AG20443 (cell line): Measurements from ENCODE around the gene EPAS1.

ENCODE experiments used
- DNase-seq: peaks from one replicate; pipeline ENCODE4 v3.0.0; 2012; ENCODE audit warnings: low spot score, mixed read lengths

Gene EPAS1

DNA sequence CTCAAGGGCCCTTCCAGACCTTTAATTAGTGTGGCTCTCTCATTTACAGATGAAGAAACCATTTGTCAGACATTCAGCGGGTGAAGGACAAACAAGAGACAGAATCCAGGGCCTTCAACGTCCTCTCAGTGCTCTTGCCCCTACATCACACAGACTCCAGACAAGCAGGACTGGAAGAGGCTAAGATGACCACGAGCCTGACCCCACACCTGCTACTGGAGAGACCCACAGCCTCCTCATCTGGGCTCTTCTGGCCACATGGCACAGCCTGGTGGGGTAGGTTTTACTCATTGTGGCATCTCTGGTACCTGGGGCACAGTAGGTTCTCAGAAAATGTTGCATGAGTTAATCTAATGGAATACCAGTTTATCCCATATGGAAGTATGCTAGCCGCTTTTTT lies 112.5 kb downstream of the EPAS1 start:
- no peak for DNase-seq

DNA sequence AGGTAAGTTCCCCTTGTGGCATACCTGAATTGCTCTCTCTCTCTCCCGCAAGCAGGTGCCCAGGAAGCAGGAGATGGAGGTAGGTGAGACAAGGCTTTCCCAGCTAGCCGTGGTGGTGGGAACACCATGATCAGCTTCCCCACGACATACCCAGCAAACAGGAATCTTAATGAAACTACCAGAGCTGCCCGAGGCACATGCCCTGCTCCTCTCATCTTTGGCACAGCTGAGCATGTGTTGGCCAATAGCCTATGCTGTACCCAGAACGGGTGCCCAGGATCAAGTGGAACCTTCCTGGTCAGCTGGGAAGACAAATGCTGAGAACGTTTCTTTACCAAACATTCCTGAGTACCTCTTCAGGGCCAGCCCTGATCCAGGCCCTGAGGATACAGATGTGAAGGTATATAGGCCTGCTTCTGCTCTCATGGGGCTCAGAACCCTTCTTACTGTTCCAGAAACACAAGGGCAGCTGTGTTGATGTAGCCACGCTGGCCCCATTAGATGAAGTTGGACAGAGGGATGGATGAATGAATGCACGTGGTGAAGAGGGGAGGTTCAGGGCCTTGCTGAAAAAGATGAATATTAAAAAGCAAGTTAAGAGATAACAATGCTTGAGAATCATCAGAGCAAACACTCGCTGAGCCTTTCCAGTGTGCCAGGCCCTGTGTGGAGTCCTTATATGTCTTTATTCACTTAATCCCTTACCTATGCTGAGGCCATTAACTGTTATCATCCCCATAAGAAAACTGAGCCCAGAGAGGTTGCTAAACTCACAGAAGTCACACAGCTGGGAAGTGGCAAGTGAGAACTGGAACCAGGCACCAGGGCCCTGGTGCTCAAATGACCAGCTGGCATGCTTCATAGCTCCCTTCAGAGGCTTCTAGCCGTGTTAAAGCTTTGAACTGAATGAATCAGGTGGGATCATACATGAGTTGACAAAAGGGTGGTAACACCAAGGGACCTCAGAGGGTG lies 113.4 kb downstream of the EPAS1 start:
- DNase-seq: no peak

DNA sequence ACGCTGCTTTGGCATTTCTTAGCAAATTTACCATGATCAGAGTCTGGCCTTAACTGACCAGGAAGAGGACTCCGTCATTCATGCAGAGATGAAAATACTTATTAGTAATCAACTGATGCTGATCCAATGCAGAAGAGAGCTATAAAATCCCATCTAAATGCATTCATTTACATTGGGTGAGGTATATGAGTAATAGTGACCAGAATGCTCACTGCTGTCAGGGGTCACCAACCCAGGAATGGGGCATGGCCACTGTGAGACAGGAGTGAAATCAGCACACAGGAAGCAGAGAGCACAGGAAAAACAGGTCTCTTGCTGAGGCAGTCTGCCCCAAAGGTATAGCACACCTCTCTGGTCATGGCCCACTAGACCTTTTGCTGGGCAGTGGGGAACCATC lies 114.0 kb downstream of the EPAS1 start:
- DNase-seq: no peak

DNA sequence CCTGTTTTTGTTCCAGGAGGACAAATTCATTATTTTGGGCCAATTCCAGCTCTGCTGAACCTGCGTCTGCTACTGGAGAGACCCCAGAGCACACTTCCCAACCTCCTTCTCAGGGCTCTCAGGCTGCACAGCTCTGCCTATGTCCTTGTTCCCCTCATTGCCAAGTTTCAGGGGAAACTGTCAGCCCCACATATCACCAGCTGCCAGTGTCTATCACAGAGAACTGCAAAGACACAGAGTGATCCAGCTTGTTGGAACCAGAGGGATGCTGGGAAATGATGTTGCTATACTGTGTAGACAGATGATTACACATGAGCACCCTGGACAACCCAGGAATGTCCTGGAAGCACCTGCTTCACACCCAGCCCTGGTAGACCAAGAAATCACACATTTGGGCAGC lies 114.8 kb downstream of the EPAS1 start:
- no peak for DNase-seq

DNA sequence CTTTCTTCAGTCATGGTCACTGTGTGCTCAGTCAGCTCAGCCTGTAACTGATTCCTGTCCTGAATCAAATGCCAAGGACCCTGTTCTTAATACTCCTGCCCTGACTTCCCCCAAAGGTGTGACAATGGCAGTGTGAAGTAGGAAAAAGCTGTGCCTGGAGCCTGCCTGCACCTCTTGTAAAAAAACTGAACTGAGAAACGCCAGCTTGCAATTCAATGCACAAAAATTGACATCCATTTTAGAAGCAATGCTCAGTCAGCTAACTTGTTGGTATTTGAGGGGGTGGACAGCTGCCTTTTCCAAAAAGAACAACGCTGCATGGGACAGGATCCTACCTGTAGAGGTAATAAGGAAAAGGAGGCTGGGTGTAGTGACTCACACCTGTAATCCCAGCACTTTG lies 115.9 kb downstream of the EPAS1 start:
- DNase-seq: no peak

DNA sequence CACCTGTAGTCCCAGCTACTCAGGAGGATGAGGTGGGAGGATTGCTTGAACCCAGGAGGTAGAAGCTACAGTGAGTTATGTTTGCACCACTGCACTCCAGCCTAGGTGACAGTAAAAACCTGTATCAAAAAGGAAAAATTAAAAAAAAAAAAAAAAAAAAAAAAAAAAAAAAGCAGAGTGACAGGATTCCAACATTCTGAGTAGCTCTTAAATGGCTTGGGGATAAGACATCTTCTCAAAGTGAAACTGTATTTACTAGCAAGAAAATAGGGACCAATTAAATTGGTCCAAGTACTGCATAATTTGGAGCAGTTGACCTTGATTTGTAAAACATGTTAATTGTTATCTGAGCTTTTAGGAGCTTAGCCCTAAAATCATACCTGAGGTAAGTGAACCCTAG lies 116.4 kb downstream of the EPAS1 start:
- DNase-seq: no peak

DNA sequence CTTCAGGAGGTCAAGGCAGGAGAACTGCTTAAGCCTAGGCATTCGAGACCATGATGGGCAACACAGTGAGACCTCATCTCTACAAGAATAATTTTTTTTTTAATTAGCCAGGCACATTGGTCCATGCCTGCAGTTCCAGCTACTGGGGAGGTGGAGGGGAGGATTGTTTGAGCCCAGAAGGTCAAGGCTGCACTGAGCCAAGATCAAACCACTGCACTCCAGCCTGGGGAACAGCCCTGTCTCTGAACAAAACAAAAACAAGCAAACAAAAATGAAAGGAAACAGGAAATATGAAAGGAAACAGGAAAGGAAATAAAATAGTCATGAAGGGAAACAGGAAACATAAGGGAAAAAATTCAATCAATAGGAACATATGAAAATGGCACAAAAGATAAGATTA lies 117.5 kb downstream of the EPAS1 start:
- DNase-seq: no peak

DNA sequence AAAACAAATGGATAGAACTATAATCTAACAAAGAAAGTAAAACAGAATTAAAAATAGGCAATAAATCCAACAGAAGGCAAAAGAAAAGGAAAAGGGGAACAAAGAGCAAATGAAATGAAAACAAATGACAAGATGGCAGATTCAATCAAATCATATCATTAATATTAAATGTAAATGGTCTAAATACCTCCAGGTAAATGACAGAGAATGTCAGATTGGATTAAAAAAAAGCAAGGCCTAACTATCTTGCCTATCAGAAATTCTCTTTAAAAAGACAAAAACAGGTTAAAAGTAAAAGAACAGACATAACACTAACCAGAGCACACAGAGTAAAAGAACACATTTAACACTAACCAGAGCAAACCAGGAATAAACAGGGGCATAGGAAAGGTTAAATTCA lies 119.1 kb downstream of the EPAS1 start:
- no peak for DNase-seq

DNA sequence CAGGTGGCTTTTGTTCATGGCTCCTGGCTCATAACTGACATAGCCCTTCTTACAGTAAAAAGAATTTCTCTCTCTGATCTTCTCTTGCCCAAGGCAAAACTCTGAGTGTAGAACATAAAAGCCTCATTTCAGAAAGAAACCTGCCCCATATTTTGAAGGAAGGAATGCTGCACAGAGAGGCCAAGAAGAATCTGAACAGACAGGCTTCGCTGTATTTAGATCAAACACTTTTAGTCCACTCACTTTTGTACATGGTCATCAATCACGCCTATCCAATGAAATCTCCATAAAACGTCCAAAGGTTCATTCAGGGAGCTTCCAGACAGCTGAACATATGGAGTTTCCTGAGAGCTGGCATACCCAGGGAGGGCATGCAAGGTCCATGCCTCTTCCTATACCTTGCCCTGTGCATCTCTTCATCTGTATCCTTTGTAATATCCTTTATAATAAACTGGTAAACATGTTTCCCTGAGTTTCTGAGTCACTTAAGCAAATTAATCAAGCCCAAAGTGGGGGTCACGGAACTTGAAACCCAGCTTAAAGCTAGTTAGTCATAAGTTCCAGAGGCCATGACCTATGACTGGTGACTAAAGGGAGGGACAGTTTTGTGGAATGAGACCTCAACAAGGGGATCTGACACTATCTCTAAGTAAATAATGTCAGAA lies 119.7 kb downstream of the EPAS1 start:
- DNase-seq: no peak

DNA sequence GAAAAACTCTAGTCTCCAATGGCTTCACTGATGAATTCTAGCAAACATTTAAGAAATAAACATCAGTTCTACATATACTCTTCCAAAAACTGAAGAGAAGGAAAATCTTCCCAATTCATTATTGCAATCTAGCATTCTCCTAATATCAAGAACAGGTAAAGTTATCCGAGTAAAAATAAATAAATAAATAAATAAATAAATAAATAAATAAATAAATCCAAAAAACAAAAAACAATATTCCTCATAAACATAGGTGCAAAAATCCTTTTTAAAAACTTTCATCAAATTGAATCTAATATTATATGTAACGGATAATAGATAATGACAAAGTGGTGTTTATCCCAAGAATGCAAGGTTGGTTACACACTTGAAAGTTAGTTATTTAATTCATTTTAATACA lies 123.7 kb downstream of the EPAS1 start:
- no peak for DNase-seq

DNA sequence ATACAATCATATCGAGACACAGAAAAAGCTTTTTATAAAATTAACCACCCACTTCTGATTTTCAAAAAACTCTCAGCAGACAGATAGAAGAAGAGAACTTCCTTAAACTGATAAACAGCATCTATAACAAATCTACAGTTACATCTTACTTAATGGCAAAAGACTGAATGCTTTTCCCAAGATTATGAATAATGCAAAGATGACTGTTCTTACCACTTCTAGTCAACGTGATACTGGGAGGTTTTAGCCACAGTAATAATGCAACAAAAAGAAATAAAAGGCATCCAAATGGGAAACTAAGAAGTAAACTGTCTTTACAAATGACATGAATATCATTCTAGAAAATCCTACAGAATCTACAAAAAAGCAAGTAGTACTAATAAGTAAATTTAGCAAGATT lies 124.2 kb downstream of the EPAS1 start:
- DNase-seq: no peak

DNA sequence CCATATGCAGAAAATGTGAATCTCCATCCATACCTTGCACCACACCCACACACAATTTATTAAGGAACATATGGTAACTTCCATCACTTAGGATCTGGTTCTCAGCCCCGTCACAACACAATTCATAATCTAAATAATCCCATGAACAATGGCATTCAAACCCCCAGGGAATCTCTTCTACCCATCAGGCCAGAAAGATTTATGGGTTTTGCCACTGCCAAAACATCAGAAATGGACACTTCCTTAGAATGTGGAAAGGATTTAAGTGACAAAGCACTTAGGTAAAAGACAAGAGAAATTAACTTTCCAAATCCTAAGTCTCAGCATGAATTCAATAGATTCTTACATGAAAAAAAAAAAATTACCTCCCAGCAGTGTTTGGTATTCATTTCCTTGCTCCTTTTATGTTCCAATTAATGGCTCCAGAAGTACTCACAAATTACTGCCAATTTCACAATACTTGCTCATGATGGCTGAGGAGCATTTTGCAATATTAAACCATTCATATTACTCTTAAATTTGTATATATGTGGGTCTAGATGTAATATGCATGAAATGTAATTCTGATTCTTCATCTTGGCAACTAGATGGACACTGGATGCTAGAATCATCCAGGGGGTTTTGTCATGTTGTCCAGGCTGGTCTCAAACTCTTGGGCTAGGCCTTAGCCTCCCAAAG lies 125.6 kb downstream of the EPAS1 start:
- no peak for DNase-seq

DNA sequence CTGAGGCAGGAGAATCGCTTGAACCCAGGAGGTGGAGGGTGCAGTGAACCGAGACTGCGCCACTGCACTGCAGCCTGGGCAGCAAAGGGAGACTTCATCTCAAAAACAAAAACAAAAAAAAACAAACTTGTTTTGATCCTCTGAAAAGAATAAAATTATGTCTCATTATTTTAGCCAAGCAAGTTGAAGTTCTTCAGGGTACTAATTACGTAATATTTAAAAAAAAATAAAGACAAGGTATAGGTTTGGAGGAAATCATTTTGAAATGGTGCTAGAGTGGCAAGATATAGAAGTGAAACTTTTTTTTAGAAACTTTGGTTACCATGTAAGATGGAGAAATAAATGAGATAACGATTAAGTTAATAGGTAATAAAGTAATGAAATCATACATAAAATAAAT lies 127.7 kb downstream of the EPAS1 start:
- no peak for DNase-seq

DNA sequence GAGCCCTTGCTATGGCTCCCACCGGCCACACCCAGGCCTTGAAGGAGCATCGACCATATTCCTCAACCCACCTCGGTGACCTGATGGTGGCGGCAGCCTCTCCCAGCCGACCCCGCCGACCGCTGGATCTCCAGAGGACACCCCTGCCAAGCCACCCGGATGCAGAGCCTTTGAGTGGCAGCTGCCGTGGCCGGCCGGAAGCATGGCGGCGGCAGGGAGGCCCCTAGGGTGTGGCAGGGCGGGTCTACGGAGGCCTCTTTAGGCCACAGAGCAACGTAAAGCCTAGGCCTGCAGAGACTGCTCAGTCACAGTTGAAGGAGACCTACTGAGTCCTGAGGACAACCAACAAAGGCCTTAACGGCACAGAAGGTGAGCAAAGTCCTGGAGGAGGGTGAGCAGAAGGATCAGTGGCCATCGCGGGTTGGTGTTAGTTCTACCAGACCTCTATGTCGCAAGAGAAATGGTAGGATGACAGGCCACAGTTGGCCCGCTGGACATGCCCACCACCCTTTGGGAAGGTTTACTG lies 131.8 kb downstream of the EPAS1 start:
- no peak for DNase-seq

DNA sequence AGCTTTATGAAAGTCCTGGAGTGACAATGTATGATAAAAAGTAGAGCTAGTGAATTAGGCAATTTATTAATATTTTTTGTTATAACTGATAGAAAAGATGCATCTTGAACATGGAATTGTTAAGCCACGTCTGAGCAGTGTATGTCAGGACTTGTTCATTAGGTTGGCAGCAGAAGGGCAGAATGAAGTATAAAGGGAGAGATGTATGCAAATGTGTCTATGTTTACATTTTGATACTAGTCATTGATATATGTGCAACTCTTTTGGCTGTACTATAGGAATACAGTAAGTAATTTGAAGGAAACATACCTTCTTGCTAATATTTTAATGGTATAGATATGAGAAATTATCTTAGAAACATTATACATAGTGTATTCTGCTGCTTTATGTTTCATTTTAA lies 133.2 kb downstream of the EPAS1 start:
- DNase-seq: no peak

DNA sequence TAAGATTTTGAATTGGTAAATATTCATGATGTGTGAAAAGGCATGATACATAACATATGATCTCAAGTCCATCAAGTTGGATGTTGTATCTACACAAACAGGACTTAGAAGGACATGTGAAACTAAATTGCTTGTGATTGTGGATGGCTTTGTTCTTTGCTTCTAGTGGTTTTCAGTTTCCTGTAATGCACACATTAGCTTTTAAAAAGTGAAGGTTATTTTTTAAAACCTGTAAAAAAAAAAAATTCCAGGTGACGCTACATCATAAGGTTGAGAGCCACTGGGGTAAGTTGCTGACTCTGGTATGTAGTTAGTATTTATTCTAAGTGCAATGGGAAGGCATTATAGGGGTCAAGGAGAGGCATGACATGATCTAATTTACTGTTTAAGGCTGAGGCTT lies 133.8 kb downstream of the EPAS1 start:
- no peak for DNase-seq

DNA sequence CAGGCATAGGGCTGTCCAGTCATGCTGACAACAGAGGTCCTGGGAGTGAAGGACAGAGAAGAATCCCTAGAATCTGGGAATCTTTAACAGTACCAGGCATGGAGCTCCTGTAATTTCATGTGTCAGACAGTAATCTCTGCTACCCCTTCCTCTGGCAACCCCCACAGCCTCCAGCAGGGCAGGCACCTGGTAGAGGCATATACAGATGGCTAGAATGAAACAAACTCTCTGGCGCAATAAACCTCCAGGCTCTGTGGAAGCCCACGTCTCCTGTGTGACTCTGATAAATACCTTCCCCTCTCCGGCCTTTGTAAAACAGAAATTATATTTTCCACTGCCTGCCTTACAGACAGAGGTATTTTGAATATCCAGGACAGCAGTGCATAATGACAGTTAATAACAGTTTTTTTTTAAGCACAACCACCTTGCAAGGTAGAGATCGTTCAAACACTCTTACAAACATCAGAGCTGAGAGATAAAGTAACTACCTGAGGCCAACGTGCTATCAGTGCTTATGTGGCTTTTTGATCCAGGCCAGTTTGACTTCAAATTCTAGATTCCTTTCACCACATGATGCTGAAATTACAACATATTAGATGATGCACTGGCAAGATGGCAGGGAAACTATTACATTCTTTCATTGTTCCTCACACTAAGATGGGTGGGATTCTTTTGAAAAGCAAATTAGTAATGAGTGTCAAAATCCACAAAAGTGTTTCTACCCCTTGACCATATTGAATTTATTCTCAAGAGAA lies 134.5 kb downstream of the EPAS1 start:
- peak; percentile 52 for DNase-seq

DNA sequence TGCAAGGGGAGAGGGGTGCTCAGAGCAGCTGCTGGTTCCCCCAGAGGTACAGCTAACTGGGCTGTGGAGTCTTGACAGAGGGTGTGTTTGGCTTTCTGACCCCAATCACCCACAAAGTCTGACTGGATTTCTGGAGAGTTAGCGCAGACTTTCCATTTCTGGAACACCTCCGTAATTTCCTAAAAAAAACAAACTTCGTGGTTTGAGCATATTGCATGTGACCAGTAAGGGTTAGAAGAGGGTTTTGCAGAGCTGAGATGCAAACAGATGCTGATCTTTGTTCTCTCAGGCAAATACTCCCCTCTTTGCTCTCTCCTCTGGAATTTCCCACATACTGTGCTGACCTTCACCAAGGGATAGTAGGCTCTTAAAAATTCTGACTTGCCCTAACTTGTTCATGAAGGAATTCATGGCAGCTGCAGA lies 137.7 kb downstream of the EPAS1 start:
- DNase-seq: peak; percentile 34

DNA sequence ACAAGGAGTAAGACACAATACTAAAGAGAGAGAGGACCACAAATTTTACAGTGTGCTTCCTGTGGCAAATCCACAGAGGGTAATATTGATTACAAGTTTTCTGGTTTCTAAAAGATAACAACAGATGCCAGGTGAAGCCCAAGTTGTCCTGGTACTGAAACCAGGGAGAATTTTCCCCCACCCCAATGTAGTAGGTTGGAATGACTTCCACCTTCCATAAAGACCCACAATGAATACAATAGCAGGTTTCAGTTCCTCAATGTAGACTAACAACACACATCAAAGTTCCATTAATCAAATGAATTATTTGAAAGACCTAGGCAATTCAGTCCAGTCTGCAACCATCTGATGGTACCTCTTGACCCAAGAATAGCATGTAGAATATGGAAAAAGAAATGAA lies 138.1 kb downstream of the EPAS1 start:
- DNase-seq: no peak

DNA sequence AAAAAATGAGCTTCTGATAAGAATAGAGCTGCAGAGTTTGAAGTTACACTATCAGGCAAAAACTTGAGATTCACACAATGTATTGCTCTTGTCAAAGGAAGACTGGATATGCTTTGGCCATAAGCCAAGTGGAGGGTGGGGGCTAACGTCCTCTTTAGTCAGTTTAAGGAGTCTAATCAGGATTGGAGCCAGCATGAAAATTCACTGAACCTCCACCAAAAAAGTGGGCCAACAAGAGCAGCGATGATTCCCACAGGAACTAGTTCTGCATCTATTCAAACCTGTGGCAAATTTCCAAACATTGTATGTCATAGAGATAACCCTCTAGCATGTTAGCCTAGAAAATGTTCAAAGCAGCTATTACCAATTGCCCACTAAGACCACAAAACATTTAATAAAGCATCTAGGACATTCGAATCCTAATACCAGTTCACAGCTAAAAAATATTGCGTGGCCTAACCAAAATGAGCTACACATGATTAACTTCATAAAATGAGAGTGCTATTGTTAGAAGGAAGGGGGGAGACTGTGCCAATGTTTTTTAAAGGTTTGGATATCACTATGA lies 138.7 kb downstream of the EPAS1 start:
- no peak for DNase-seq
